COLO829 (cell line): ENCODE data around the gene OR4C5.
"Not testable (repeated sequence)": the region's sequence is repeated elsewhere in the genome, so short reads cannot be mapped to it uniquely, and the experiment has no call there.

ENCODE experiments used
- DNase-seq: peaks from one replicate; pipeline ENCODE4 v3.0.0; 2012; ENCODE audit warnings: low spot score

Gene OR4C5

DNA sequence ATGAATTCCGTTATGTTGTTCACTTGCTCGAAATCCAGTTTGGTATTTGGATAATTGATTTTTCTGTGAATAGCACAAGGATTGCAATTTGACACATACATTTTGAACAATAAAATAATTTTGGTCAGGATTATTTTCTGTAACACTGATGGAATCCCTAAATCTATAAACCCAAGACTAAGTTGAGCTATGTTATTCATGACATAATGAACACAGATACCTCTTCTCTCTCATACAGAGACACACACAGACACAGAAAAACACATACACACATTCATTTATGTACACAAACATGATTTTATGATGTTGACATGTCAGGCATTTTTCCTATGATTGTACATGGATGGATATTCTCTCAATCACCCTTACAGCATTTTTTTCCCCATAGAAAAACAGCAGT is at the start of gene OR4C5:
OR4C5 (minus strand) TSS at position 101 of the 400 bp plus-strand sequence; CDS start at position 101, 0 bp downstream.
- DNase-seq = no peak

DNA sequence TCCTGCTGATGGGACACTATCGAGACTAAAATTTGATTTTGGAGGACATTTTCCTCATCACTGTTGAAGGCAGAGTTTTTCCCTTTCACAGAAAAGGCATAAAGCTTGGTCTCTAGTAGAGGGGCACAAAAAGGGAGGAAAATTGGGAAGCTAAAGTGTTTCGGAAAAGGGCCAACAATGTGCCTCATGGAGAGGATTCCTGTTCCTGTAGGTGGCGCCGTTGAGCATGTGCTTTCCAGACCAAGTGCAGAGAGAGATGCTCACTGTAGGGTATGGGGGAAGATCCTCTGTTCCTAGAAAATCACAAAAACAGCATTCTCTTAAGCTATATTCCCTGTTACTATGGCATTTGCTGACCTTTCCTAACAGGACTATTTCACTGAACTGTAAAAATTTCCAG is 18.4 kb upstream of the OR4C5 start:
- DNase-seq = no peak

DNA sequence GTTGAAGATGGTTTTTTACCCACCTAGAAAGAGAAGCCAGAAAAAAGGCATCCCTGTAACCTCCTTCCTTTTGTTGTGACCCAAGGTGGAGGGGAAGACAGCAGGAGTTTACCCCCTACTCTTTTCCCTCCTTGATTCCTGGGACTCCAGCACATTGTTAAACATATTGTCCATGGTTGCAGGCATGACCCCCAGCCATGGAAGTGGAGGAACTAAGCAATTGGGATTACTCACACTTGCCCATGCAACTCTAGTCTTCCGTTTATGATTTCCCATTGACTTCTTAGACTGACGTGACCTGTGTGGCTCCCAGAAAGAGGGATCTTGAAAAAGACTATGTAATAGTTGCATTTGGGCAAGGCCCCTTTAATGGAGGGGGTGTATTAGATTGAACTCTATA is 17.9 kb upstream of the OR4C5 start:
- DNase-seq = not testable (repeated sequence)

DNA sequence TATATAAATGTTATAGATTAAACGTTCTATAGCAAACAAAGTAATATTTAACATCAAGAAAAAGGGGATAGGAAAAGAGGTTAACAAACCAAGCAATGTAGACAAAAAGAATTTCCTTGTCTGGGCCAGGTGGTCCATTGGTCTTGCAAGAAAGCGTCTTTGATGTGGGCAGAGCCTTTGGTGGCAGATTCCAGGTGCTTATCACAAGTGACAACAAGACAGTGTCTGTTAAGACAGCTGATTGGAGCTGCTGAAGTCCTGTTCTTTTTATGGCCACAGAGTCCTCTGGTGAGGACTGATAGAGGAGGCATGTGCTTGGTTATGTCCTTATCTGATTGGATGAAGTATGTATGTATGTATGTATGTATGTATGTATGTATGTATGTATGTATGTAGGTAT is 5.0 kb downstream of the OR4C5 start:
- not testable (repeated sequence) for DNase-seq

DNA sequence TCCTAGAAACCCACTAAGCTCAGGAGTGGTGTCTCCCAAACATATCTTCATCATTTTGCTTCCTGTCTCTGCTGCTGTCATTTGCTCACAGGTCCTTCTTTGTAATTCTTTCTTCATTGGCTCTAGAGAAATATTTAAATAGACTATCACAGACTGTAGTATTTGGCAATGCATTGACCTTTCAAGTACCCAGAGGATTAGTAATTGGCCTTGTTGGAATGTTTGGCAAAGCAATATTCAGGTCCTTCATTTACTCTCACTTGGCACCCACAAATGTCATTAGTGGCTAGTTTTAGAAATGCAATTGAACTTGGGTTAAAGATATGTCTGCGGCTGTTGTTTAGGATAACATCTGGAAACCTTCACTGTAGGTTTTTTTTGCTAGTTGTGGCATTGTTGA is 11.6 kb downstream of the OR4C5 start:
- no peak for DNase-seq

DNA sequence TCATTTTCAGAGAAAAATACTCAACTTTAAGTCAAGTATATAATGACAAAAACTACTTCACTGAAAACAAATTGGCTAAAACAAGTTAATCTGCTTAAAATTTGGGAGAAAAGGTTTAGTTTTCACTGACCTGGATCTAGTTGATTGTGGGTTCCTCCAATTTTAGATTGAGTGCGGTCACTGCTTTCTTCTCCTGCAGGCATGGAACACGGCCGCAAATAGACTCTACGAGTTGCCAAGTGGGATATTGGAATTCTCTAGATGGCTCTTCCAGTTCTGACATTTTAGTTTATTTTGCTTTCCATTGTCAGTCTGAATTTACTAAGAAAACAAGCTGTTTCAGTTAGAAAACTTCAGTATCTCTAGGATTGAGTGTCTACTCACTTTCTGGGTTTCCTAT is 12.3 kb downstream of the OR4C5 start:
- DNase-seq = no peak

DNA sequence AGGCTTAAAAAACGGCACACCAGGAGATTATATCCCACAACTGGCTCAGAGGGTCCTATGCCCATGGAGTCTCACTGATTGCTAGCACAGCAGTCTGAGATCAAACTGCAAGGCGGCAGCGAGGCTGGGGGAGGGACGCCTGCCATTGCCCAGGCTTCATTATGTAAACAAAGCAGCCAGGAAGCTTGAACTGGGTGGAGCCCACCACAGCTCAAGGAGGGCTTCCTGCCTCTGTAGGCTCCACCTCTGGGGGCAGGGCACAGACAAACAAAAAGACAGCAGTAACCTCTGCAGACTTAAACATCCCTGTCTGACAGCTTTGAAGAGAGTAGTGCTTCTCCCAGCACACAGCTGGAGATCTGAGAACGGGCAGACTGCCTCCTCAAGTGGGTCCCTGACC is 20.0 kb downstream of the OR4C5 start:
- DNase-seq = not testable (repeated sequence)

DNA sequence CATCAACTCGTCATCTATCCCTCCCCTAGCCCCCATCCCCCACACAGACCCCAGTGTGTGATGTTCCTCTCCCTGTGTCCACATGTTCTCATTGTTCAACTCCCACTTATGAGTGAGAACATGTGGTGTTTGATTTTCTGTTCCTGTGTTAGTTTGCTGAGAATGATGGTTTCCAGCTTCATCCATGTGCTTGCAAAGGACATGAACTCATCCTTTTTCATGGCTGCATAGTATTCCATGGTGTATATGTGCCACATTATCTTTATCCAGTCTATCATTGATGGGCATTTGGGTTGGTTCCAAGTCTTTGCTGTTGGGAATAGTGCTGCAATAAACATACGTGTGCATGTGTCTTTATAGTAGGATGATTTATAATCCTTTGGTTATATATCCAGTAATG is 23.8 kb downstream of the OR4C5 start:
- not testable (repeated sequence) for DNase-seq

DNA sequence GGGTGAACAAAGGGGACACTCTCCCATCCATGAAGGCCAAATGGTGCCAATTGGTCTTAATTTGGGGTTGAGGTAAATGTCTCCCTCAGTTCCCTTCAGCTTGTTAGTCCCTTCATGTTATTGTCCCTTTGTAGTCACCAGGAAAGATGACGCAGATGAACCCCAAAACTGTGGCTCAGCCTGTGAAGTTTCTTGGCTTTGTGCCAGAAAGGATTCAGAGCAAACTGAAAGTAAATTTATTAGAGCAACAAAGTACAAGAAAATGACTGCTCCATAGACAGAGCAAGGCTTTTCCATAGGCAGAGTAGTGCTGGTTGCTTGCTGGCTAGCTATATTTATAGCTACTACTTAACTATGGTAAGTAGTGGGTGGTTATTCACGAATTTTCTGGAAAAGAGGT is 24.8 kb downstream of the OR4C5 start:
- no peak for DNase-seq

DNA sequence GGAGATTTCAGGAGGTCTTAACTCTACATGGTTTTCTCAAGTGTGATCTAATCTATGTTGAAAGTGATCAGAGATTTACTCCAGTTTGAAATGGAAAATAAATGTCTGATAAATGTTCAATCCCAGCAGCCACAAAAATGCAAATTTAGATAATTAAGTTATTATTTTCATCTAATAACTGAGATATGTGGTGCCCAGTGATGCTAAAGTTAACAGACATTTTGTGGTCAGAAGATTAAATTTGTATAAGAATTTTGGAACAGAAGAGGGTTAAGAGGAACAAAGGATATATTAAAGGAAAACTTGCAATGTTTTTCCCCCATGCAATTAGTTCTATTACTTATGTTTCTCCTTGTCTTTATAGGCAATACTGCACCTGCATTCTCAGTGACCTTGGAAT is 41.6 kb downstream of the OR4C5 start, which contains the start of gene OR4C3:
OR4C3 (plus strand) TSS at position 301 of the 400 bp plus-strand sequence. CDS start 102 bp downstream, outside the sequence.
- DNase-seq = not testable (repeated sequence)

DNA sequence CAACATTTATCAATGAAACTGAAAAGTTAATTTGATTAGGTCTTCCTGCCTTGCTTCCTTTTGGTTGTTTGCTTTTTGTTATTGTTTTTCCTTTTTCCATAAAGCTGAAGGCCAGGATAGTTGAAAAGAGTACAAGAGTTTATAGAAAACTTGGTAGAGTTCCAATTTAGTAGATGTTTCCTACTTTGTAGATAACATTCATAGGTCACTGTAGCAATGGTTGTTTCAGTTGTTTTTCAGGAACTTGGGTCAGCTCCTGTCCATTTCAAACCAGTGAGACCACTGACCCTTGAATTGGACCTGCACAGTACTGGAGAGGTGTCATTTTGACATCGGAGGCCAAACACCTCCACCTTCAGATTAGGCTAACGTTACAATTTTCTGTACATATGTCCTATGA is 46.5 kb downstream of the OR4C5 start:
- DNase-seq = not testable (repeated sequence)
